ENCODE measurements around the gene UBE2E2. TPM values are rescaled to one million over a fixed set of nuclear protein-coding genes. Genes with fewer than 3 reads are reported as not detected.

UBE2E2 gene
- total and polyA plus RNA-seq, 2 of the 13 experiments (the other 11 are each of a cell fraction or from before 2014, with no cell fraction given) = 0.77 to 1.5 TPM

GRCh38 chr3:23552506-23552905 lies 349.4 kb downstream of the UBE2E2 start:
- Histone ChIP-seq H3K9me3 (ENCODE audit: low read length) (no peaks in the 10 kb centered on the region), H2AFZ (ENCODE audit: low read length) (no peak overlapping the region), H3K27me3 (ENCODE audit: control insufficient read depth in 1 of 2, insufficient read depth in 2 of 2, low read length in 2 of 2) (no peaks in the 10 kb centered on the region), H3K9ac (ENCODE audit: insufficient read depth, low read depth, low read length) (no peak overlapping the region), H3K4me2 (ENCODE audit: low read depth, low read length) (no peak overlapping the region), H4K20me1 (ENCODE audit: insufficient read depth, low read length) (no peaks in the 10 kb centered on the region), H3K79me2 (ENCODE audit: insufficient read depth, low read length) (no peaks in the 10 kb centered on the region), H3K36me3 (replicated peaks in 1 of 2; ENCODE audit: control insufficient read depth in 1 of 2, insufficient read depth in 2 of 2, low read length in 2 of 2) (no peaks in the 10 kb centered on the region), H3K27ac (ENCODE audit: extremely low read length, insufficient read depth, low read length) (no peak overlapping the region), H3K4me3 (replicated peaks in 1 of 3; ENCODE audit: insufficient read depth in 1 of 3, low read depth in 2 of 3, low read length in 3 of 3) (no peak overlapping the region), H3K4me1 (ENCODE audit: insufficient read depth, low read length) (no peaks in the 10 kb centered on the region)
- 0% methylated on average over 1 of the region's 1 CpG for WGBS (ENCODE audit: low lambda C conversion rate)
- ATAC-seq (no peak), DNase-seq (ENCODE audit: low spot score) (no peak), FAIRE-seq (no peak)
- ChIA-PET CTCF (ENCODE audit: low intra/inter-chr PET ratio, low total read pairs) (no interaction called here), POLR2A (no interaction called here)
- BruUV-seq (replicated peaks) = no TSS peak
- in situ Hi-C loops (cut with HindIII; ENCODE audit: extremely low pct_ligation_motif_present, low pct_unique_long_range_greater_than_20kb) = no loop called here
- TF ChIP-seq NAIF1 (CRISPR knock-in tag; IDR thresholded peaks at IDR 0.05; ENCODE audit: borderline replicate concordance) (no peak), ZNF101 (CRISPR knock-in tag; IDR thresholded peaks at IDR 0.05; ENCODE audit: borderline replicate concordance, low read depth) (no peak), FUBP1 (CRISPR knock-in tag; IDR thresholded peaks at IDR 0.05; ENCODE audit: borderline replicate concordance) (no peak)
- TF ChIP-seq, protein P1, sequence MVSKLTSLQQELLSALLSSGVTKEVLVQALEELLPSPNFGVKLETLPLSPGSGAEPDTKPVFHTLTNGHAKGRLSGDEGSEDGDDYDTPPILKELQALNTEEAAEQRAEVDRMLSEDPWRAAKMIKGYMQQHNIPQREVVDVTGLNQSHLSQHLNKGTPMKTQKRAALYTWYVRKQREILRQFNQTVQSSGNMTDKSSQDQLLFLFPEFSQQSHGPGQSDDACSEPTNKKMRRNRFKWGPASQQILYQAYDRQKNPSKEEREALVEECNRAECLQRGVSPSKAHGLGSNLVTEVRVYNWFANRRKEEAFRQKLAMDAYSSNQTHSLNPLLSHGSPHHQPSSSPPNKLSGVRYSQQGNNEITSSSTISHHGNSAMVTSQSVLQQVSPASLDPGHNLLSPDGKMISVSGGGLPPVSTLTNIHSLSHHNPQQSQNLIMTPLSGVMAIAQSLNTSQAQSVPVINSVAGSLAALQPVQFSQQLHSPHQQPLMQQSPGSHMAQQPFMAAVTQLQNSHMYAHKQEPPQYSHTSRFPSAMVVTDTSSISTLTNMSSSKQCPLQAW (CRISPR knock-in tag; IDR thresholded peaks at IDR 0.05) = no peak
- intact Hi-C loops (cut with micrococcal nuclease; ENCODE audit: unreplicated experiment) = no loop called here

DNA sequence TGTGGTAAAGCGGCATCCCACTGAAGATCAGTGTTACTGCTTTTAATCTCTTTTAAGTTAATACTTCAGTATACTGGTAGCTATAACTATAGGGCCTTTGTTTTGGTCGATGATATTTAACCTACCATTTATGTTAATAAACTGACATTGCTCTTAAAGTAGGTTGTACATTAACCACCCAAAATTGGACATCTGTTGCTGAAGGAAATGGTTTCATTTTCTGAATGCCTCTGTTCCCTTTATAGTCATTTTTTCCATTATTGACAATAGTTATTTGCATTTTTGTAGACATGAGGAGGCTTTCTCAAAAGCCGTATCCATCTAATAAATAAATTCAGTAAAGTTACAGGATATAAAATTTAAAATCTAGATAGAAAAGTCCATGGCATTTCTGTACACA lies 350.2 kb downstream of the UBE2E2 start:
- no peak overlapping the region for H2AFZ ChIP-seq (ENCODE audit: low read length)
- H3K9ac ChIP-seq (ENCODE audit: insufficient read depth, low read depth, low read length) = no peak overlapping the region
- CTCF ChIA-PET (ENCODE audit: low intra/inter-chr PET ratio, low total read pairs) = no interaction called here
- H3K4me3 ChIP-seq (replicated peaks in 1 of 3; ENCODE audit: insufficient read depth in 1 of 3, low read depth in 2 of 3, low read length in 3 of 3) = no peak overlapping the region
- DNase-seq (ENCODE audit: low spot score) = no peak
- H3K4me1 ChIP-seq (ENCODE audit: insufficient read depth, low read length) = no peaks in the 10 kb centered on the region
- ATAC-seq = no peak
- no peak for TF ChIP-seq ZNF766 (CRISPR knock-in tag; IDR thresholded peaks at IDR 0.05; ENCODE audit: borderline replicate concordance)
- no peak for TF ChIP-seq ZNF556 (CRISPR knock-in tag; IDR thresholded peaks at IDR 0.05; ENCODE audit: borderline replicate concordance)
- TF ChIP-seq KAT8 (CRISPR knock-in tag; IDR thresholded peaks at IDR 0.05) = no peak
- TF ChIP-seq, protein P2, sequence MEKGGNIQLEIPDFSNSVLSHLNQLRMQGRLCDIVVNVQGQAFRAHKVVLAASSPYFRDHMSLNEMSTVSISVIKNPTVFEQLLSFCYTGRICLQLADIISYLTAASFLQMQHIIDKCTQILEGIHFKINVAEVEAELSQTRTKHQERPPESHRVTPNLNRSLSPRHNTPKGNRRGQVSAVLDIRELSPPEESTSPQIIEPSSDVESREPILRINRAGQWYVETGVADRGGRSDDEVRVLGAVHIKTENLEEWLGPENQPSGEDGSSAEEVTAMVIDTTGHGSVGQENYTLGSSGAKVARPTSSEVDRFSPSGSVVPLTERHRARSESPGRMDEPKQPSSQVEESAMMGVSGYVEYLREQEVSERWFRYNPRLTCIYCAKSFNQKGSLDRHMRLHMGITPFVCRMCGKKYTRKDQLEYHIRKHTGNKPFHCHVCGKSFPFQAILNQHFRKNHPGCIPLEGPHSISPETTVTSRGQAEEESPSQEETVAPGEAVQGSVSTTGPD (CRISPR knock-in tag; IDR thresholded peaks at IDR 0.05) = no peak
- no peak for TF ChIP-seq TAF15 (IDR thresholded peaks at IDR 0.05; ENCODE audit: low read depth, low read length, poor library complexity, severe bottlenecking)
- TF ChIP-seq ZNF264 (CRISPR knock-in tag; IDR thresholded peaks at IDR 0.05) = no peak
- no peak for TF ChIP-seq NFYC (CRISPR knock-in tag; IDR thresholded peaks at IDR 0.05)
- TF ChIP-seq PAX8 (CRISPR knock-in tag; IDR thresholded peaks at IDR 0.05; ENCODE audit: borderline replicate concordance) = no peak
- no peak for TF ChIP-seq CHD2 (IDR thresholded peaks at IDR 0.05; ENCODE audit: low read depth, low read length)
- no peak for TF ChIP-seq ZNF446 (CRISPR knock-in tag; IDR thresholded peaks at IDR 0.05)
- H3K79me2 ChIP-seq (ENCODE audit: insufficient read depth, low read length) = no peaks in the 10 kb centered on the region
- no TSS peak for BruUV-seq (replicated peaks)
- in situ Hi-C loops (cut with HindIII; ENCODE audit: extremely low pct_ligation_motif_present, low pct_unique_long_range_greater_than_20kb) = no loop called here
- no peak for FAIRE-seq
- H3K27me3 ChIP-seq (ENCODE audit: control insufficient read depth in 1 of 2, insufficient read depth in 2 of 2, low read length in 2 of 2) = no peaks in the 10 kb centered on the region
- no peak overlapping the region for H3K4me2 ChIP-seq (ENCODE audit: low read depth, low read length)
- H3K27ac ChIP-seq (ENCODE audit: extremely low read length, insufficient read depth, low read length) = no peak overlapping the region
- no peaks in the 10 kb centered on the region for H3K9me3 ChIP-seq (ENCODE audit: low read length)
- H3K36me3 ChIP-seq (replicated peaks in 1 of 2; ENCODE audit: control insufficient read depth in 1 of 2, insufficient read depth in 2 of 2, low read length in 2 of 2) = no peaks in the 10 kb centered on the region
- WGBS (ENCODE audit: low lambda C conversion rate) = 29% methylated on average over 3 of the region's 3 CpGs
- H4K20me1 ChIP-seq (ENCODE audit: insufficient read depth, low read length) = no peaks in the 10 kb centered on the region
- POLR2A ChIA-PET = no interaction called here
- intact Hi-C loops (cut with micrococcal nuclease; ENCODE audit: unreplicated experiment) = no loop called here

Data from HepG2 (cell line).